HCEC 1CT (cell line): Measurements from ENCODE around the gene AQP12B.
"Not testable (repeated sequence)": the region's sequence is repeated elsewhere in the genome, so short reads cannot be mapped to it uniquely, and the experiment has no call there.

ENCODE experiments used
- DNase-seq: peaks from one replicate; pipeline ENCODE4 v3.0.0-alpha.2; 2017

AQP12B gene

GRCh38 chr2:240701091-240701735 lies 18.5 kb upstream of the AQP12B start:
- DNase-seq, result no peak

- not testable (repeated sequence) for DNase-seq
These were observed 17.9 kb upstream of the AQP12B start for GRCh38 chr2:240700616-240701015.

GRCh38 chr2:240699835-240700234 lies 17.1 kb upstream of the AQP12B start:
- not testable (repeated sequence) for DNase-seq

- not testable (repeated sequence) for DNase-seq
These were observed 16.3 kb upstream of the AQP12B start for GRCh38 chr2:240698852-240699561.

- DNase-seq, result not testable (repeated sequence)
These were observed 13.8 kb upstream of the AQP12B start for GRCh38 chr2:240696469-240696868.

GRCh38 chr2:240695593-240695992 lies 12.9 kb upstream of the AQP12B start:
- DNase-seq, result not testable (repeated sequence)

GRCh38 chr2:240694304-240694703 lies 11.6 kb upstream of the AQP12B start:
- DNase-seq, result not testable (repeated sequence)

- DNase-seq, result not testable (repeated sequence)
These were observed 10.2 kb upstream of the AQP12B start for GRCh38 chr2:240692583-240693561.

GRCh38 chr2:240691631-240692420 lies 9.1 kb upstream of the AQP12B start, which contains the start of gene AQP12A:
TSS of gene AQP12A (plus strand) at chr2:240691866. CDS start at chr2:240691914, 48 bp downstream.
- DNase-seq, result not testable (repeated sequence)

- not testable (repeated sequence) for DNase-seq
These were observed 8.4 kb upstream of the AQP12B start for GRCh38 chr2:240691075-240691427.

- DNase-seq, result not testable (repeated sequence)
These were observed 7.9 kb upstream of the AQP12B start for GRCh38 chr2:240690421-240691074.

- DNase-seq, result no peak
These were observed 7.3 kb upstream of the AQP12B start for GRCh38 chr2:240689975-240690374.

- no peak for DNase-seq
These were observed 5.9 kb upstream of the AQP12B start for GRCh38 chr2:240688553-240688919.

- DNase-seq, result no peak
These were observed 5.3 kb upstream of the AQP12B start for GRCh38 chr2:240687741-240688552.

GRCh38 chr2:240687045-240687740 lies 4.5 kb upstream of the AQP12B start:
- DNase-seq, result no peak

GRCh38 chr2:240686460-240686859 lies 3.8 kb upstream of the AQP12B start:
- DNase-seq, result no peak

GRCh38 chr2:240685771-240686371 lies 3.2 kb upstream of the AQP12B start:
- no peak for DNase-seq

GRCh38 chr2:240683980-240684728 lies 1.5 kb upstream of the AQP12B start:
- DNase-seq, result not testable (repeated sequence)
